ENCODE data around the gene R3HDM2.

The R3HDM2 gene

DNA sequence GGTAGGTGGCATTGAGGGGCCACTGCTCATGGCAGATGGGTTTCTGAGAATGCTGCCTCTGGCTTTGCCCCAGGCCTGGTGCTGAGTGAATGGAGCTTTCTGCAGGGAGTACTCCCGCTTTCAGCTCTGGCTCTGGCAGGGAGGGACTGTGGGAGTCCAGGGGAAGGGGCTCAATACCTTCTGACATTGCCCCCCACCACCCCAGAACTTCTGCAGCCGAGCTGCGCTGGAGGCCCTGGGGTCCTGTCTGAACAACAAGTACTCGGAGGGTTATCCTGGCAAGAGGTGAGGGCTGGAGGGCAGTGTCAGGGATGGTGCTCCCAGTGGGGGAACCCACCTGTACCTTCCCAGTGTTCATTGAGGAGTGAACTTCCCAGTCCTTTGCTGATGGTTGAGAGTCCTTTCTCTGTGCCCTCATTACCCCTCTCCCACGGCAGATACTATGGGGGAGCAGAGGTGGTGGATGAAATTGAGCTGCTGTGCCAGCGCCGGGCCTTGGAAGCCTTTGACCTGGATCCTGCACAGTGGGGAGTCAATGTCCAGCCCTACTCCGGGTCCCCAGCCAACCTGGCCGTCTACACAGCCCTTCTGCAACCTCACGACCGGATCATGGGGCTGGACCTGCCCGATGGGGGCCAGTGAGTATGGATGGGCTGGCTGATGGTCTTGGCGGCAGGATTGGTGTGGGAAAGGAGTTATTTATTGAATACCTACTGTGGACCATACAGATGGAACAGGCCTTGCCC is 199.4 kb downstream of the R3HDM2 start:
- Mint-ChIP-seq H3K4me1 (ENCODE audit: low read depth) (peaks cover 75% of the 10 kb centered on the region), H3K27ac (no peak overlapping the region), H3K36me3 (ENCODE audit: low read depth) (peaks cover 44% of the 10 kb centered on the region), H3K4me3 (no peak overlapping the region), H3K27me3 (peaks cover 32% of the 10 kb centered on the region), H3K9me3 (no peaks in the 10 kb centered on the region)
- intact Hi-C loops (cut with micrococcal nuclease) = no loop called here

DNA sequence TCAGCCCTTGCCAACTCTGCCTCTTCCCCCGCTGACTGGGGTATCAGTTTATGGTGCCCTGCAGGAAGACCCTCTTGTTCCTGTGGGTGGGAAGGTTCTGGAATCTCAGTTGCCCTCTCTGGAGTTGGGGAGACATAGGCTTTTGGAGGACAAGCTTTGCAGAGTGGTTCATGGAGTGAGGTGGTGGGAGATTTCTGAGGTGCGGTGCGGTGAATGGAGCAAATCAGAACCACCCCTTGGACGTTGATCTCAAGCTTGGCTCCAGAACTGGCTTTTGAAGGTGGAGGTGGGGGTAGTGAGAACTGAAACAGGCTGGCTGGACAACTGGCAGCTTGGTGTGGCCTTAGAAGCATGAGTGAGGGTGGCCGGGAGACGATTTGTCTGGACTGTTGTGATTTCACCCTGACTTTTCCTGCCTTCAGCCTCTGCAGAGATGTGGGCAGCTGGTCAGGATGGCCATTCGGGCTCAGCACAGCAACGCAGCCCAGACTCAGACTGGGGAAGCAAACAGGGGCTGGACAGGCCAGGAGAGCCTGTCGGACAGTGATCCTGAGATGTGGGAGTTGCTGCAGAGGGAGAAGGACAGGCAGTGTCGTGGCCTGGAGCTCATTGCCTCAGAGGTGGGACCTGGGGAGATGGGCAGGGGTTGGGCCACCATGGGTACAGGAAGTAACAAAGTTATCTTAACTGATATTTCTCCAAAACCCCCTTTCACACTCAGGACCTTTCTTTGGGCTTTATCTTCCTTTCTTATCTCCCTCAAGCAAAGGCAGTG is 200.3 kb downstream of the R3HDM2 start:
- Mint-ChIP-seq H3K4me3 (peak overlapping the region; percentile 93), H3K9me3 (no peaks in the 10 kb centered on the region), H3K4me1 (ENCODE audit: low read depth) (peaks cover 74% of the 10 kb centered on the region), H3K36me3 (ENCODE audit: low read depth) (peaks cover 44% of the 10 kb centered on the region), H3K27ac (peak overlapping the region; percentile 97), H3K27me3 (peaks cover 32% of the 10 kb centered on the region)
- intact Hi-C loops (cut with micrococcal nuclease) = no loop called here

DNA sequence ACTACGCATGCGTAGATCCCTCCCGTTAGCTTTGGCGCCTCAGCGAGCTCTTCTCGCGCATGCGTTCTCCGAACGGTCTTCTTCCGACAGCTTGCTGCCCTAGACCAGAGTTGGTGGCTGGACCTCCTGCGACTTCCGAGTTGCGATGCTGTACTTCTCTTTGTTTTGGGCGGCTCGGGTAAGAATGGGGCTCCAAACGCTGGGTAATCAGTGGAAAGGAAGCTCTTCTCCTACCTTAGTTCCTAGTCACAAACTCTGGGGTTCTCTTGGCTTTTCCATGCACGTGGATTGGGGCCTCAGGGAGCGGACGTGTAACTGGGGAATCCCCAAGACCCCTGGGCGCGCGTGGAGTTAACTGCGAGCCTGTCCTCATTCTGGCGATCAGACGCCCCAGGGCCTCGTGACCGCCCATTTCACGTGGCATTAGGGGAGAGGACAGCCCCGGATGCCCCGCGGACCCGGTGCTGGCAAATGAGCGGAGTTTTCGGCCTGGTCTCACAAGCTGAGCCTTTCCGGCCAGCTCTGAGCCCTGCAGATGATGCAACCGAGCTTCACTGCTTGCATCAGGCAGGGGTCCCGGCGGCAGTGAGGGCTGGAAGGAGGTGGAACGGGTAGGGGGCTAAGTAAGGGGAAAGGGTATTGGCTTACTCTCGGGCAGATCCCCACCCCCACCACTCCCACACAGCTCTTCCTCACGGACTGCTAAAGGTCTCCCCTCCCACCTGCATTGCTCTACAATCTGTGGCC is 201.0 kb downstream of the R3HDM2 start, which contains the start of gene SHMT2:
SHMT2 (plus strand) TSS at position 78 of the 747 bp plus-strand sequence; CDS start at position 146, 68 bp downstream.
- peak within 1 kb of the TSS; percentile 93 for H3K4me3 Mint-ChIP-seq
- no peaks in the 10 kb centered on the region for H3K9me3 Mint-ChIP-seq
- H3K27ac Mint-ChIP-seq = peak within 1 kb of the TSS; percentile 97
- intact Hi-C loops (cut with micrococcal nuclease) = loop anchor here (1.0 kb wide), 1 partner anchor 9 kb away; no protein-coding TSS in a partner anchor
- peaks cover 44% of the 10 kb centered on the region for H3K36me3 Mint-ChIP-seq (ENCODE audit: low read depth)
- H3K4me1 Mint-ChIP-seq (ENCODE audit: low read depth) = peaks cover 80% of the 10 kb centered on the region
- peaks cover 33% of the 10 kb centered on the region for H3K27me3 Mint-ChIP-seq

DNA sequence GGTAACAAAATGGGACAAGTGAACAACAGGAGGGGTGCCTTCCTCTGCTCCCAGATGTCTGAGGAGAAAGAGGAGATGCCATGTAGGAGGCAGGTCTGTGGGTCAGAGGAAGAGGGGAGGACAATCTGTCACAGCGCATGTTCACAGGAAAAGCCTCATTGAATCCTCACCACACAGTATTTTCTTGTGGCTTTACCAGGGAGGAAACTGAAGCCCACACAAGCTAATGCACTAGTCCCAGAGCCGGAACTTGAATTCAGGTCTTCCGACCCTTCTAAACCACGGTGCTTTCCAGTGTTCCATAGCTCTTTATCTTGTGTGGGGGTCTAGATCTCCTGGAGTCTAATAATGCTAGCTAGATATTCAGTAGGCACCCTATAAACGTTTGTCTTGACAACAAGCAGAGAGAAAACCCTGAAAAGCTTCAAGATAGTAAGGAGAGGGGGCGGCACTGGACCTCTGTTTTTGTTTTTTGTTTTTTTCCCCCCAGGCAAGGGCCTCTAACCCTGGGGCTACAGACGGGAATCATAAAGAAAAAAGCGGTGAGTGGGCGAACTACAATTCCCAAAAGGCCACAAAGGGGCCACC is 201.7 kb downstream of the R3HDM2 start:
- Mint-ChIP-seq H3K36me3 (ENCODE audit: low read depth) (peaks cover 41% of the 10 kb centered on the region), H3K9me3 (no peaks in the 10 kb centered on the region), H3K4me1 (ENCODE audit: low read depth) (peaks cover 73% of the 10 kb centered on the region), H3K4me3 (peak overlapping the region; percentile 93), H3K27me3 (peaks cover 40% of the 10 kb centered on the region), H3K27ac (peak overlapping the region; percentile 97)
- intact Hi-C loops (cut with micrococcal nuclease) = loop anchor here (1.0 kb wide), 1 partner anchor 10 kb away; no protein-coding TSS in a partner anchor

DNA sequence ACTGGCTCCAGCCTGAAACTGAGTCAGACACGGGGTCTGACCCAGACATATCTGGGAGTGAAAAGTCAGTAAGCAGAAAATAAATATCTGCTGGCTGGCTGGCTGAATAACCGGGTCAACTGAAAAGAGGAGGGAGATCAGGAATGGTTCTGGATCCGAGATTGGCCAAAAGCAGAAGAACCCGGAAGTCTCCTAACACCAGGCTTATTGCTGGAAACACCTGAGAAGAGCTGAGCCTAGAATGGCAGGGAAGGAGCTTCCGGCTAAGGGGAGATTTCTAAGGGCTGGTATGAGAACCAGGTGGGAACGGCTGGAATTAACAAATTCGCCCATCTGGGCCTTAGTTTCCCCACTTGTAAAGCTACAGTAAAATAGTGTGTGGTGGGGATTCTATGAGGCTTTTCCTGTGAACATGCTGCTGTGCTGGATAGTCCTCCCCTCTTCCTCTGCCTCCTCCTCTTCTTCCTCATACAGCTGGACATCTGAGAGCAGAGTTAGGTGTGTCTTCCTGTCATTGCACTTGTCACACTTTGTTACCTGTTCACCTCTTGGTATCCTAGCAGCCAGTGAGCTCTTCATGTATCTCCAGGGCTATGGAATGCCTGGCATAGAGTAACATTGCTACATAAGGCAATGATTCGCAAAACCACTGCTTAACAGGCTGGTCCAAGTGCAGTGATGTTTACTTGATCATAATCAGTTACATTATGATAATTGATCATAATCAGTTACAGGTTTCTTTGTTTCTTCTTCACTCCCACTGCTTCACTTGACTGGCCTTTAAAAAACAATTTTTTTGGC is 203.3 kb downstream of the R3HDM2 start:
- peaks cover 56% of the 10 kb centered on the region for H3K27me3 Mint-ChIP-seq
- H3K9me3 Mint-ChIP-seq = no peaks in the 10 kb centered on the region
- no peak overlapping the region for H3K4me3 Mint-ChIP-seq
- intact Hi-C loops (cut with micrococcal nuclease) = no loop called here
- peaks cover 25% of the 10 kb centered on the region for H3K36me3 Mint-ChIP-seq (ENCODE audit: low read depth)
- peaks cover 68% of the 10 kb centered on the region for H3K4me1 Mint-ChIP-seq (ENCODE audit: low read depth)
- H3K27ac Mint-ChIP-seq = no peak overlapping the region

DNA sequence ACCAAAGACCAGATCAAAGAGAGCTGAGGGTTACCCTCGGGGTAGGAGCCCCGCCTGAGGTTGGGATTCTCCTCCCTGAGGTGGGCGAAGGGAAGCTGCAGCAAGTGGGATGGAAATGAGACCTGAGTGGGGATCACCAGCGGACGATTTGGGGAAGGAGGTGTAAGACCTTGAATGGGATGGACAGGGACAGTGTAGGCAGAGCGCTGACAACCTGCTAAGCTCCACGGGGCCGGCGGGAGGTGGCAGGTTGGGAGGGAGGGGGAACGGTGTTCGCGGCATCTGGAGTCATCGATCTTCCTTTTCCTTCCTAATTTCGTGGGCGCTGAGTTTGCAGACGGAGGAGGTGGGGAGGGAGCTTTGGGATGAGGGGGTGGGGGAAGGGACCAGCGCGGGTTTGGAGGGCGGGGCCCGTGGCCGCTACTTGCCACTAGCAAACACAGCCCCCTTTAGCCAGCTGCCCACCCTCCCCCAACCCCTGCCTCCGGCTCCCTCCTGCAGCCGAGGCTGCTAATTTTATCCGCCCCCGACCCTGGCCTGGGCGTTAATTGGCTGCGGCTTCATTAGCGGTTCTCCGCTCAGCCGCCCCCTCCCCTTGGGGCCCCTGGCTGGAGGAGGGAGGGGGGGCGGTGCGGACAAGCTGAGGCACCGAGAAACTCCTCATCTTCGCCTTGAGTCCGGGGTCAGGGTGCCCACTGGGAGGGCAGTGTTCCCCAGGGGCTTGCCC is 204.1 kb downstream of the R3HDM2 start:
- no peaks in the 10 kb centered on the region for H3K9me3 Mint-ChIP-seq
- peaks cover 63% of the 10 kb centered on the region for H3K27me3 Mint-ChIP-seq
- H3K27ac Mint-ChIP-seq = no peak overlapping the region
- intact Hi-C loops (cut with micrococcal nuclease) = no loop called here
- peaks cover 71% of the 10 kb centered on the region for H3K4me1 Mint-ChIP-seq (ENCODE audit: low read depth)
- H3K4me3 Mint-ChIP-seq = peak overlapping the region; percentile 41
- H3K36me3 Mint-ChIP-seq (ENCODE audit: low read depth) = peaks cover 17% of the 10 kb centered on the region

DNA sequence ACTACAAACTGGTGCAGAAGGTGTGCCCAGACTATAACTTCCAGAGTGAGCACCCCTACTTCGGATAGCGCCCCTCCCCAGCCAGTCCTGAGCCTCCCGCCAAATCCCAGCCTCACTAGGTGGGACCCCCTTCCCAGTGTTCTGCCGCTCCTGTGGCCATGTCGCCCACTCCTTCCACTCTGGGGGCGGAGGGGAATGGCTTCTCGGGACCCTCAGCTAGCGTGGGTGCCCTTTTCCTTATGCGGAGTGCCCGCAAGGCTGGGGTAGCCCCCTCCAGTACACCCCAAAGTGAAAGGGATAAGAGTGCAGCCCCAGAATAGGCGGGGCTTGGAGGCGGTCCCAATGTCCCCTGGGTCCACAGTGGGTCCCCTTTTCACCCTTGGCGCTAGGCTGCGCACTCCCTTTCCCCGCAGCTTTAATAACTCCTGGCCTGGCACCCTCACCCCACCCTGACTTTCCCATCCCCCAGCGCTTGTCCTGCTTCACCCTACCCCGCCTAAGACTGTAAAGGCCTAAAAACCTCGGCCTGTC is 205.1 kb downstream of the R3HDM2 start:
- Mint-ChIP-seq H3K9me3 (no peaks in the 10 kb centered on the region), H3K27ac (no peak overlapping the region), H3K4me3 (no peak overlapping the region), H3K4me1 (ENCODE audit: low read depth) (peaks cover 70% of the 10 kb centered on the region), H3K36me3 (ENCODE audit: low read depth) (peaks cover 9% of the 10 kb centered on the region), H3K27me3 (peaks cover 74% of the 10 kb centered on the region)
- intact Hi-C loops (cut with micrococcal nuclease) = loop anchor here (1.0 kb wide), 1 partner anchor 18 kb away; no protein-coding TSS in a partner anchor

DNA sequence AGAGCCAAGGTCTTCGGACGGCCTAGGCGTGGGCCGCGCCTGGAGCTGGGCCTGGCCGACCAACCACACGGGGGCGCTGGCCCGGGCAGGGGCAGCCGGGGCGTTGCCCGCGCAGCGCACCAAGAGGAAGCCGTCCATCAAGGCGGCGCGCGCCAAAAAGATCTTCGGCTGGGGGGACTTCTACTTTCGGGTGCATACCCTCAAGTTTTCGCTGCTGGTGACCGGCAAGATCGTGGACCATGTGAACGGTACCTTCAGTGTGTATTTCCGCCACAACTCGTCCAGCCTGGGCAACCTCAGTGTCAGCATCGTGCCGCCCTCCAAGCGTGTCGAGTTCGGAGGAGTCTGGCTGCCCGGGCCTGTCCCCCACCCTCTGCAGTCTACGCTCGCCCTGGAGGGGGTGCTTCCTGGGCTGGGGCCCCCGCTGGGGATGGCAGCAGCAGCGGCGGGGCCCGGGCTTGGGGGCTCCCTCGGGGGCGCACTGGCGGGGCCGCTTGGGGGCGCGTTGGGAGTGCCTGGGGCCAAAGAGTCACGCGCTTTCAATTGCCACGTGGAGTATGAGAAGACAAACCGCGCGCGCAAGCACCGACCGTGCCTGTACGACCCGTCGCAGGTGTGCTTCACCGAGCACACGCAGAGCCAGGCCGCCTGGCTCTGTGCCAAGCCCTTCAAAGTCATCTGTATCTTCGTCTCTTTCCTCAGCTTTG is 205.7 kb downstream of the R3HDM2 start:
- Mint-ChIP-seq H3K4me1 (ENCODE audit: low read depth) (peaks cover 66% of the 10 kb centered on the region), H3K27me3 (peaks cover 78% of the 10 kb centered on the region), H3K36me3 (ENCODE audit: low read depth) (peaks cover 7% of the 10 kb centered on the region), H3K27ac (no peak overlapping the region), H3K9me3 (no peaks in the 10 kb centered on the region), H3K4me3 (peak overlapping the region; percentile 27)
- intact Hi-C loops (cut with micrococcal nuclease) = loop anchor here (1.0 kb wide), 2 partner anchors 14 to 18 kb away; no protein-coding TSS in a partner anchor

DNA sequence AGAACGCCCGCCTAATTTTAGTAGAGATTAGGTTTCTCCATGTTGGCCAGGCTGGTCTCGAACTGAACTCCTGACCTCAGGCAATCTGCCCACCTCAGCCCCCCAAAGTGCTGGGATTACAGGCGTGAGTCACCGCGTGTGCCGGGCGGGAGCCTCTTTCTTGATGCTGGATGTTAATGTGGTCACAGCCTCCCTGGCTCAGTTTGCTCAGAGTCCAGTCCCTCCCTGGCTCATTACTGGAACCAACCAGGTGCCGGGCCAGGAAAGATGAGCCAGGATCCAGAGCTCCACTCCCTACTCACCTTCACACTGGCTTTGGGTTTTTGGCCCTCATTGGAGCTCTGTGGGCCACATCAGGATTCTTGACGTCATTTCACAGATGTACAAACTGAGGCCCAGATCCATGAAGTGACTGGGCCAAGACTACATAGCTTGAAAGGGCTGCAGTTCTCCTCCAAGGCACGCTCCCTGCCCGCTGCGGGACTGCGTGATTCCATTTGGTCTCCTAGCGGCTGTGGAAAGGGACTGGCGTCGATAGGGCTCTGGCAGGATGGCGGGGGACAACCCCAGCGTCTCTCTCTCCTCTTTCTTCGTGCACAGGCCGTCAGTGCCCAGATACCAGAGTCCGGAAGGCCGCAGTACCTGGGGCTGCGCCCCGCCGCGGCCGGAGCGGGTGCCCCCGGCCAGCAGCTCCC is 206.4 kb downstream of the R3HDM2 start:
- Mint-ChIP-seq H3K4me1 (ENCODE audit: low read depth) (peaks cover 64% of the 10 kb centered on the region), H3K36me3 (ENCODE audit: low read depth) (peaks cover under 1% of the 10 kb centered on the region), H3K27me3 (peaks cover 84% of the 10 kb centered on the region), H3K9me3 (no peaks in the 10 kb centered on the region), H3K27ac (no peak overlapping the region), H3K4me3 (no peak overlapping the region)
- intact Hi-C loops (cut with micrococcal nuclease) = loop anchor here (1.0 kb wide), 1 partner anchor 15 kb away; no protein-coding TSS in a partner anchor

DNA sequence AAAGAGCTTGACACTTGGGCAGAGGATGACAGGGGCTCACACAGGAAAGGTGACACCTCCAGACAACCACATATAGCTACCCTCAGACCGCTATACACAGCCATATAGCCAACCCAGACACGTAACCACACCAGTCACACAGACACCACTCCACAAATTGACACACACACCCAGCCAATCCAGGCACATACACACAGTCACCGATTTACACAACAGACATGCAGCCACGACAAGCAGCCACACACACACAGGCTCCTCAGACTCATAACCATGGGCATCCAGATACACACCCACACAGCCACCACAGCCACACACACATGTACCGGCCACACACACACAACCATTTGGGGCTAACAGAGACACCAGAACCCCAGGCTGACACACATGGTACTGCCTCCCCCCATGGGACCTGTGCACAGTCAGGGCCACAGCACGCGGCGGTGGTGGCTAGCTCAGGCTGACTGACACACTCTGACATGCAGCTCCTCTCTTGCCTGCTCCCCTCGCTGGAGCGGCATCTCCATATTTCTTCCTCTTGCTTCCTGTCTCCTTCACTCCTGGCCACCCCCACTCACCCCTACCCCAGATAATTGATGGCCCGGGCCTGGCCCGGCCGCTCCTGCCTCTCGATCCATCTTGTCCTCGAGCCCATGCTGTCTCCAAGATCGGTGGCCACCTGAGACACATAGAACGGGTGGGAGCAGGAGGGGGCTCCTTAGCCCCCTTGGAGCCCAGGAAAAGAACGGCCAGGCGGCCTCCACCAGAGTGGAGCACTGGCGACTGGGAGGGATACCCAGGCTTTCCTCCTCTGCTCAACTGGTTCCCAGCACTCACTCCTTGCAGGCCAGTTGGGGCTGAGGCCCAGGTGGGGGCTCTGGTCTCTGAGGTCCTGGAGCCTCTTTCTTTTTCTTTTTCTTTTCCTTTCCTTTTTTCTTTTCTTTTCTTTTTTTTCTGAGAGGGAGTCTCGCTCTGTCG is 207.4 kb downstream of the R3HDM2 start:
- intact Hi-C loops (cut with micrococcal nuclease) = loop anchor here (1.0 kb wide), 1 partner anchor 16 kb away; no protein-coding TSS in a partner anchor
- H3K9me3 Mint-ChIP-seq = no peaks in the 10 kb centered on the region
- H3K4me1 Mint-ChIP-seq (ENCODE audit: low read depth) = peaks cover 57% of the 10 kb centered on the region
- no peaks in the 10 kb centered on the region for H3K36me3 Mint-ChIP-seq (ENCODE audit: low read depth)
- H3K27ac Mint-ChIP-seq = no peak overlapping the region
- H3K27me3 Mint-ChIP-seq = peaks cover 91% of the 10 kb centered on the region
- no peak overlapping the region for H3K4me3 Mint-ChIP-seq
